ENCODE results near the gene TOM1L2.

TOM1L2 gene

DNA sequence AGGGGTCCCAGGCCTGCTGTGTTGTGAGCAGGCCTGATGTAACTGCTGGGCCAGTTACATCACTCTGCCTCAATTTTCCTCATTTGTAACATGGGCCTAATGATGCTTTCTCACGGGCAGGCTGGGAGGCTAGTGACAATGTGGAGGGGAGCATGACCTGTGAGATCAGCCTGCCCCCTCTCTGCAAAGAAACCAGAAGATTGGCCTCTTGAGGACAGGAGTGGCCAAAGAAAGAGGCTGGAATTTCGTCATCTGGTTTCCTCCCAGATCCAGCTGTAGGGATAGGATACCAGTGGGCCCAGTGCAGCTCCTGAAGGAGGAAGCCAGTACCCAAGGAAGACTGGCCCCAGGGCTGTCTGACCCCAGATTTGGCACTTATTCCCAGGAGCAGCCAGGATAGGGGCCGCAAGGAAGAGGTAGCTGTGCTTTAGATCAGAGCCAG, 134.8 kb downstream of the TOM1L2 start:
- peaks cover 42% of the 10 kb centered on the region for H3K4me1 ChIP-seq (ENCODE audit: insufficient read depth, low read length)
- 58% methylated on average over 3 of the region's 3 CpGs for WGBS

DNA sequence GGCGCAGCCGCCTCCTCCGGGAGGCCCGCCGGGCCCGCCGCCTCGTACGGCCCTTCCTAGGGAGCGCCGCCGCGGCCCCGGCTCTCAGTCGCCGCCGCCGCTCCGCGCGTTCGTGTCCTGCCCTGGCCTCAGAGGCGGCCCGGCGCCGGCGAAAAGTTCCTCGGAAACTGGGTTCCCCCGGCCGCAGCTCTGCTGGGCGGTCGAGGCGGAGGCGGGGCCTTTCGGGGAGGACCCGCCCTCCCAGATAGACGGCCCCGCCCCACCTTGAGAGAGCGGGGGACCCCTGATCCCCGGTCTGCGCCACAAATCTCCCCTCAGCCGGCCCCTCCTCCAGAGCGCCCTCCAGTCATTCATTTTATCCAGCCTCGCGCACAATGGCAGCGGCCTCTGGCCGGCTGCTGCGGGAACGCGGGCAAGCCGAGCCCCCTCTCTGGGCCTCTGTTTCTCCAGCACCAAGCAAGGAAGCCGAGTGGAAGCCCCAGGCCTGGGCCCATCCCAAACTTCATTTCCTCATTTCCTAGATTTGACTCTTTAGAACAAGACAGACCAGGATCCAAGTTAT, 135.3 kb downstream of the TOM1L2 start, which contains the start of gene SREBF1:
Gene SREBF1 (minus strand): TSS at position 169 of the 562 bp plus-strand sequence. CDS start 169 bp downstream, outside the sequence.
- Histone ChIP-seq H3K36me3 (ENCODE audit: insufficient read depth, low read length) (0 out of 2 replicates have a peak, but pooled peaks cover 11% of the 10 kb centered on the region), H3K27ac (ENCODE audit: low read depth, low read length) (peak within 1 kb of the TSS; percentile 73), H3K4me1 (ENCODE audit: insufficient read depth, low read length) (peaks cover 42% of the 10 kb centered on the region), H3K4me3 (ENCODE audit: low read length) (peak within 1 kb of the TSS; percentile 79), H3K9ac (ENCODE audit: low read depth, low read length) (peak within 1 kb of the TSS; percentile 97), H3K27me3 (ENCODE audit: insufficient read depth, low read length) (no peaks in the 10 kb centered on the region), H3K9me3 (ENCODE audit: insufficient read depth, low read depth, low read length) (no peaks in the 10 kb centered on the region)
- WGBS: 3% methylated on average over 52 of the region's 52 CpGs

More for the DNA sequence above, 134.8 kb downstream of the TOM1L2 start:
- H3K27ac ChIP-seq (ENCODE audit: low read depth, low read length): peak overlapping the region; percentile 73
- no peaks in the 10 kb centered on the region for H3K27me3 ChIP-seq (ENCODE audit: insufficient read depth, low read length)
- H3K36me3 ChIP-seq (ENCODE audit: insufficient read depth, low read length): 0 out of 2 replicates have a peak, but pooled peaks cover 7% of the 10 kb centered on the region
- H3K4me3 ChIP-seq (ENCODE audit: low read length): peak overlapping the region; percentile 79
- peak overlapping the region; percentile 97 for H3K9ac ChIP-seq (ENCODE audit: low read depth, low read length)
- H3K9me3 ChIP-seq (ENCODE audit: insufficient read depth, low read depth, low read length): no peaks in the 10 kb centered on the region

DNA sequence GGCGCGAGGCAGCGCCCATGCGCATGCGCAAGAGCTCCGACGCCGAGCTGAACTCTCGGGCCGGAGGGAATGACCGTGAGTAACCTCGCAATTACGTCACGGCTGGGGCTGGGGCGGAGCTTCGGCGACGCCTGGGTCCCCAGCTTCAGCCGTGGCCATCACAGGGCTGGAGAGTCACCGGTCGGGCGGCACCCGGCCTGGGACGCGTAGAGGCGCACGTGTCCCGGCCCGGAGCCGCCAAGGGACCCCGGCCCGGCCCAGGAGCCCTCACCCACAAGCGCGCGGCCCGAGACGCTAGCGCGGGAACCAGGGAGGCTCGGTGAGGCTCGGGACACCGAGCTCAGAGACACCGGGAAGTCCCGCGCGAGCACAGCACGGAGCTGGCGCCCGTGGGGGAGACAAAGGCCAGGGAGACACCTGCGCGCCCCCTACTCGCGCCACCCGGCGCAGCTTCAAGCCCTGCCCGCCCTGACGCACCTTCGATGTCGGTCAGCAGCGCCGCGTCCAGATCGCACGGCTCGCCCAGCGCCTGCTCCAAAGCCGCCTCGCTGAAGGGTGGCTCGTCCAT, 135.9 kb downstream of the TOM1L2 start:
- Histone ChIP-seq H3K4me1 (ENCODE audit: insufficient read depth, low read length) (peaks cover 38% of the 10 kb centered on the region), H3K27me3 (ENCODE audit: insufficient read depth, low read length) (no peaks in the 10 kb centered on the region), H3K36me3 (ENCODE audit: insufficient read depth, low read length) (peaks cover 17% of the 10 kb centered on the region; the same call in 1 of the 2 replicates), H3K27ac (ENCODE audit: low read depth, low read length) (peak overlapping the region; percentile 73), H3K4me3 (ENCODE audit: low read length) (peak overlapping the region; percentile 79), H3K9ac (ENCODE audit: low read depth, low read length) (peak overlapping the region; percentile 97), H3K9me3 (ENCODE audit: insufficient read depth, low read depth, low read length) (no peaks in the 10 kb centered on the region)
- under 1% methylated on average over 69 of the region's 69 CpGs for whole genome bisulfite sequencing

DNA sequence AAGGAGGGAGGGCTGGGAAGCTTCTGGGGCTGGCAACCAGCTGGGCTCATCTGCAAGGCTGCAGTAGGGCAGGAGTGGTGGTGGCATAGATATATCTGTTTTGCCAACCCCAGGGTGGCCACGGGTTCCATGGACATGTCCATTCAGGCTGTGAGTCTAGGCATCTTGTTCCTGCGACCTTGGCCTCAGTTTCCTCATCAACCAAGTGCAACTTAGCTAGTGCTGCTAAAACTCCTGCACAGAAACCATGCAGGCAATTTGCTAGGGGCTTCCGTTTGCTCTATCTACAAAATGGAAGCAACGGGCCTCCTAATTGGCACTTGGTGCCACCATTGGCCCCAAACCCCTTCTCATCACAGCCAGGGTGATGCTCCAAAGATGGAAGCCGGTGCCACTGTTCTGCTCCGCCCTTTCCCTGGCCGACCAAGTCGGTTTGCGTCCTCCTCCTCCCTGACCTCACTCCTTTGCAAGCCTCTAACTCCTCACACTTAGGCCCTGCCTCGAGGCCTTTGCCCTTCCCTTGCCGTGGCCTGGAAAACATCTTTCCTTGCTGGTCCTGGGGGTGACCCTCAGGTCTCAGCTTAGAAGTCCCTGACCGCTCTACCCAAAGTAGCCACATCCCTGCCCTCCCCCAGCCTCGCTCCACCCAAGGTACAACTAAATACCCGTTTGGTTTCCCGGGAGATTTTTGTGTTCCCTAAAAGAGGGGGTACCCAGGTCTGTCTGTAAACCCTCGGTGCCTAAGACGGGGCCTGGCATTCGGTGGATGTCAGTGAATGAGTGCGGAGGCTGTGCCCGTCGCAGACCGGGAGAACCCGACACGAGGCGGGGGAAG, 136.6 kb downstream of the TOM1L2 start:
- Histone ChIP-seq H3K4me1 (ENCODE audit: insufficient read depth, low read length) (peaks cover 31% of the 10 kb centered on the region), H3K27ac (ENCODE audit: low read depth, low read length) (no peak overlapping the region), H3K36me3 (ENCODE audit: insufficient read depth, low read length) (peaks cover 17% of the 10 kb centered on the region; the same call in 1 of the 2 replicates), H3K9ac (ENCODE audit: low read depth, low read length) (peak overlapping the region; percentile 97), H3K4me3 (ENCODE audit: low read length) (peak overlapping the region; percentile 79), H3K27me3 (ENCODE audit: insufficient read depth, low read length) (no peaks in the 10 kb centered on the region), H3K9me3 (ENCODE audit: insufficient read depth, low read depth, low read length) (no peaks in the 10 kb centered on the region)
- WGBS: 36% methylated on average over 25 of the region's 25 CpGs

DNA sequence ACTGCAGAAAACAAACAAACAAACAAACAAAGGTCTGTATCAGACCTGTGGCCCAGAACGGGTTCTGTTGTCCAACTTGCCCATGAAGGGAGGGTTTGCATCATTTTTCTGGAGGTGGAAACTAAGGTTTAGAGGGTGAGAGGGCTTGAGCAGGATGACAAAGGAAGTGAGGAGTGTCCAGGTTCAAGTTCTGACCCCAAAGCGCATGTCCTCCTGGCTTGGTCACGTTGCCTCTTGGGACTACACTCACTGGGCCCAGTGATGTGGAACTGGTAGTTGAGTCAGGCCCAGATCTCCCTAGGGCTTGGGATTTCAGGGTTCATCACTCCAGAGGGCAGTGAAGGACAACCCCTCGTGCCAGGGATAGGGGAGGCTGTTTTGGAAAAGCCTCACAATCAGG, 137.2 kb downstream of the TOM1L2 start:
- Histone ChIP-seq H3K27me3 (ENCODE audit: insufficient read depth, low read length) (no peaks in the 10 kb centered on the region), H3K27ac (ENCODE audit: low read depth, low read length) (no peak overlapping the region), H3K36me3 (ENCODE audit: insufficient read depth, low read length) (peaks cover 17% of the 10 kb centered on the region; the same call in 1 of the 2 replicates), H3K4me3 (ENCODE audit: low read length) (no peak overlapping the region; the same call in 1 of the 2 replicates), H3K9me3 (ENCODE audit: insufficient read depth, low read depth, low read length) (no peaks in the 10 kb centered on the region), H3K9ac (ENCODE audit: low read depth, low read length) (no peak overlapping the region), H3K4me1 (ENCODE audit: insufficient read depth, low read length) (peaks cover 31% of the 10 kb centered on the region)
- WGBS: 94% methylated on average over 4 of the region's 4 CpGs

DNA sequence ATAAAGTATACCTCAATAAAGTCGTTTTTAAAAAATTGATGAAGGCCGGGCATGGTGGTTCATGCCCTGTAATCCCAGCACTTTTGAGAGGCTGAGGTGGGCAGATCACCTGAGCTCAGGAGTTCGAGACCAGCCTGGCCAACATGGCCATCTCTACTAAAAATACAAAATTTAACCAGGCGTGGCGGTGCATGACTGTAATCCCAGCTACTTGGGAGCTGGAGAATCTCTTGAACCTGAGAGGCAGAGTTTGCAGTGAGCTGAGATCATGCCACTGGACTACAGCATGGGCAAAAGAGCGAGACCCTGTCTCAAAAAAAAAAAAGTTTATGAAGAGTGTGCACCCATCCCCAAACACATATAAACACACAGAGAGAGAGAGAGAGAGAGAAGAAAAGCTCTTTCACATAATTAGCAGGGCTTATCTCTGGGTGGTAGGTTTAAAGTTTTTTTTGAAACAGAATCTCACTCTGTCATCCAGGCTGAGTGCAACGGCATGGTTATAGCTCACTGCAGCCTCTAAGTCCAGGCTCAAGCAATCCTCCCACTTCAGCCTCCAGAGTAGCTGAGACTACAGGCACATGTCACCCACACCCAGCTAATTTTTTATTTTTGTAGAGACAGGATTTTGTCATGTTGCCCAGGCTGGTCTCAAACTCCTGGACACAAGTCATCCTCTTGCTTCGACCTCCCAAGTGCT, 138.4 kb downstream of the TOM1L2 start:
- Histone ChIP-seq H3K27ac (ENCODE audit: low read depth, low read length) (no peak overlapping the region), H3K36me3 (ENCODE audit: insufficient read depth, low read length) (peaks cover 17% of the 10 kb centered on the region; the same call in 1 of the 2 replicates), H3K4me1 (ENCODE audit: insufficient read depth, low read length) (peaks cover 25% of the 10 kb centered on the region), H3K9ac (ENCODE audit: low read depth, low read length) (no peak overlapping the region), H3K4me3 (ENCODE audit: low read length) (no peak overlapping the region), H3K27me3 (ENCODE audit: insufficient read depth, low read length) (no peaks in the 10 kb centered on the region), H3K9me3 (ENCODE audit: insufficient read depth, low read depth, low read length) (no peaks in the 10 kb centered on the region)
- WGBS: 96% methylated on average over 7 of the region's 8 CpGs

DNA sequence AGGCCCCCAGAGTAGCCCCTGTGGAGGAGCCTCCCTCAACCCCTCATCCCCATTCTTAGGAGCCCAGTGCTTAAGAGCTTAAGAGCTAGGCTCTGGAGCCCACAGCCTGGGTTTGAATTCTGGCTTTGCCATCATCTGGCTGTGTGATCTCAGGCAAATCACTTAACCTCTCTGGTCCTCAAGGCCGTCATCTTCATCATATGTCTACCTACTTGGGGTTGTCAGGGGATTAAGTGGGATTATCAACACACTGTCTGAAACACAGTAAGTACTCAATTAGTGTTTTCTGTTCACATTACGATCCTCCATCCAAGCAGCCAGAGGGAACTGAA, 140.2 kb downstream of the TOM1L2 start:
- WGBS: 95% methylated on average over 2 of the region's 2 CpGs

DNA sequence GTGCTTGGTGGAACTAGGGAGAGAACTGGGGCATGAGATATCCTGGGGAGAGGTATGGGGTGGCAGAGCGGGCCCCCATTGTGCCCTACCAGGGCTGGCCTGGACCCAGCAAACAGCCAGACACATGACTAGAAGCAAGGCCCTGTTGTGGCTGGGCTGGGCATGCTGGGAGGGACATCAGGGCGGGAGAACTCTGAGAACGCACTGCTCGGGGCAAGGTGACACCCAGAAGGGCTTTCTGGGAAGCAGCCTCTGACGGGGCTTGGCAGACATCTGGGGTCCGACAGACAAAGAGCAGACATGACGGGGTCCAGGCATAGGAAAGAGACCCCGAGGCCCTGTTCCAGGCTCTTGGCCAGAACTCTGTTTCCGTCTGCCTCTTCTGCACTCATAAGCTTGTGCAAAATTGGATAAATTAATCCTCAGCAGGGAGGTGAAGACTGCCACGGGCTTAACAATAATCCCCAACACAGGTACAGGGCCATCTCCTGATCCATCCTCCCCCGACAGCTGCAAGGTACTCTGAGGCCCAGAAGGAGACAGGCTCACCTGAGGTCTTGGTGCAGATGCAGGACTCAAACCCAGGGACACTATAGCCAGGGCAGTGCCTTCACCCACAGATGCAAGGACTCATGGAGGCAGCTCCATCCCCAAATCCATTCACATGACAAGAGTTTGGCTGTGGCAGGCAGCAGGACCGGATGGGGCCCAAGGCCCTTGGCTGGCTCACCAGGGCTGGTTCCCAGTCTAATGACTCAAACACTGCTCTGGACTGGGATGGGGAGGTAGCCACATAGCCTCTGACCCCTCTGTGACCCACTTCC, 140.8 kb downstream of the TOM1L2 start:
- Histone ChIP-seq H3K36me3 (ENCODE audit: insufficient read depth, low read length) (peaks cover 17% of the 10 kb centered on the region; the same call in 1 of the 2 replicates), H3K9ac (ENCODE audit: low read depth, low read length) (no peak overlapping the region), H3K4me1 (ENCODE audit: insufficient read depth, low read length) (peaks cover 8% of the 10 kb centered on the region; the same call in 1 of the 2 replicates), H3K27ac (ENCODE audit: low read depth, low read length) (no peak overlapping the region), H3K4me3 (ENCODE audit: low read length) (no peak overlapping the region), H3K27me3 (ENCODE audit: insufficient read depth, low read length) (no peaks in the 10 kb centered on the region), H3K9me3 (ENCODE audit: insufficient read depth, low read depth, low read length) (no peaks in the 10 kb centered on the region)
- 93% methylated on average over 12 of the region's 12 CpGs for WGBS

More for the DNA sequence above, 140.2 kb downstream of the TOM1L2 start:
- no peaks in the 10 kb centered on the region for H3K27me3 ChIP-seq (ENCODE audit: insufficient read depth, low read length)
- H3K4me1 ChIP-seq (ENCODE audit: insufficient read depth, low read length): peaks cover 9% of the 10 kb centered on the region
- H3K9me3 ChIP-seq (ENCODE audit: insufficient read depth, low read depth, low read length): no peaks in the 10 kb centered on the region
- H3K36me3 ChIP-seq (ENCODE audit: insufficient read depth, low read length): peaks cover 17% of the 10 kb centered on the region; the same call in 1 of the 2 replicates
- no peak overlapping the region for H3K4me3 ChIP-seq (ENCODE audit: low read length)
- H3K27ac ChIP-seq (ENCODE audit: low read depth, low read length): no peak overlapping the region
- H3K9ac ChIP-seq (ENCODE audit: low read depth, low read length): no peak overlapping the region

DNA sequence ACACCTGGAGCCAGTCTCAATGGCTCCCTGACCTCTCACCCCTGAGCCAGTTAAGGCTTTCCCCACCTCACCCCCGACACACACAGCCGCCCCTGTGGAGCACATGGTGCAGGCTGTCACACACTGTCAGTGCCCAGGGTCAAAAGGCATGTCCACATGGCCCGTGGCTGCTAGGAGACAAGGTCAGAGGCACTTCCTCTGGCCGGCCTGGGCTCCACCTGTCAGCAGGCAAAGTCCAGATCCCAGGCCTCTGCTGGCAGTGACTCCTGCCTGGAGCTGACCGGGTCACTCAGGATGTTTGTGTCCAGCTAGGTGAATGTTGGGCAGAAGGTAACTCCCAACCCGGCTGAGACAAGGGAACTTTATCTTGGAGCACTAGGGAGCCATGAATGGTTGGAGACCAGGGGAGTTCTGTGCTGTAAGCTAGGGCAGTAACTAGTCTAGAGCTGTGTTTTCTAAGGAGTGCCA, 141.4 kb downstream of the TOM1L2 start:
- Histone ChIP-seq H3K9me3 (ENCODE audit: insufficient read depth, low read depth, low read length) (no peaks in the 10 kb centered on the region), H3K4me1 (ENCODE audit: insufficient read depth, low read length) (peaks cover 9% of the 10 kb centered on the region; the same call in 1 of the 2 replicates), H3K4me3 (ENCODE audit: low read length) (no peak overlapping the region), H3K9ac (ENCODE audit: low read depth, low read length) (no peak overlapping the region), H3K27me3 (ENCODE audit: insufficient read depth, low read length) (no peaks in the 10 kb centered on the region), H3K27ac (ENCODE audit: low read depth, low read length) (no peak overlapping the region), H3K36me3 (ENCODE audit: insufficient read depth, low read length) (peaks cover 17% of the 10 kb centered on the region; the same call in 1 of the 2 replicates)
- 85% methylated on average over 6 of the region's 6 CpGs for WGBS

DNA sequence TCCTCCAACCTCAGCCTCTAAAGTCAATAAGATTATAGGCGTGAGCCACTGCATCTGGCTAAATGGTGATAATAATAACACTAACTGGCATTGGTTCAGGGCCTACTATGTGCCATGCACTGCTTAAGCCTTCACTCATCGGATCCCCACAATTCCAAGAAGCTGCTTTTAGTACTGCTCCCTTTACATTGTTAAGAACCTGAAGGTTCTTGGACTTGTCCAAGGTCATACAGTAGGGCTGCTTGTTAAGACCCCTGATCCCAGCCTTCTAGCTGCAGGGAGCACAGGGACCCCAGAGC, 142.0 kb downstream of the TOM1L2 start:
- peaks cover 16% of the 10 kb centered on the region; the same call in 1 of the 2 replicates for H3K36me3 ChIP-seq (ENCODE audit: insufficient read depth, low read length)
- no peaks in the 10 kb centered on the region for H3K27me3 ChIP-seq (ENCODE audit: insufficient read depth, low read length)
- H3K9ac ChIP-seq (ENCODE audit: low read depth, low read length): no peak overlapping the region
- H3K4me1 ChIP-seq (ENCODE audit: insufficient read depth, low read length): peaks cover 5% of the 10 kb centered on the region; the same call in 1 of the 2 replicates
- WGBS: 90% methylated on average over 2 of the region's 2 CpGs
- no peaks in the 10 kb centered on the region for H3K9me3 ChIP-seq (ENCODE audit: insufficient read depth, low read depth, low read length)
- H3K4me3 ChIP-seq (ENCODE audit: low read length): no peak overlapping the region
- H3K27ac ChIP-seq (ENCODE audit: low read depth, low read length): no peak overlapping the region
